Kidney (tissue), 14 donors: ENCODE results near the gene ADH4. TPM values are rescaled to one million over a fixed set of nuclear protein-coding genes. Genes with fewer than 3 reads are reported as not detected.

Experiments
- DNase-seq, 5 donors: peaks; one replicate each; pipeline ENCODE4 v3.0.0-alpha.2; 2013 to 2020
- FAIRE-seq: peaks from 2 replicates; lab custom pipeline; 2012; peaks lifted over from hg19 to GRCh38; lab: Jason Lieb, UNC
- H3K27ac ChIP-seq, 2 donors: one replicate each; pipeline ENCODE4 v1.7.0; 2013; ENCODE audit warnings: low read depth in 2 of 2, low read length in 2 of 2, inconsistent platforms in 1 of 2
- H3K27me3 ChIP-seq: one replicate; pipeline ENCODE4 v1.7.1; 2013; ENCODE audit warnings: low read length, inconsistent platforms; ENCODE audit not compliant: control insufficient read depth, insufficient read depth
- H3K36me3 ChIP-seq, 3 donors: one replicate each; pipeline versions ENCODE4 v1.7.0 to v1.7.1; 2013; ENCODE audit warnings: low read length in 3 of 3, control low read depth in 1 of 3, inconsistent platforms in 1 of 3; ENCODE audit not compliant: insufficient read depth in 3 of 3, control insufficient read depth in 2 of 3
- H3K4me1 ChIP-seq, 3 donors: one replicate each; pipeline versions ENCODE4 v1.7.0 to v1.7.1; 2013; ENCODE audit warnings: low read length in 3 of 3, inconsistent platforms in 1 of 3, low read depth in 1 of 3; ENCODE audit not compliant: control insufficient read depth in 2 of 3, insufficient read depth in 2 of 3
- H3K4me3 ChIP-seq, 3 donors: one replicate each; pipeline versions ENCODE4 v1.7.0 to v1.8.1; 2013; ENCODE audit warnings: low read length in 3 of 3, control low read depth in 1 of 3, inconsistent platforms in 1 of 3
- H3K9ac ChIP-seq, 3 donors: one replicate each; pipeline versions ENCODE4 v1.7.0 to v1.7.1; 2013; ENCODE audit warnings: low read length in 3 of 3, control low read depth in 1 of 3, inconsistent platforms in 1 of 3
- H3K9me3 ChIP-seq, 3 donors: one replicate each; pipeline versions ENCODE4 v1.7.0 to v1.7.1; 2013; ENCODE audit warnings: low read length in 3 of 3, control low read depth in 1 of 3, inconsistent platforms in 1 of 3; ENCODE audit not compliant: control insufficient read depth in 2 of 3, insufficient read depth in 1 of 3
- CTCF ChIP-seq: IDR thresholded peaks from 3 replicates; pipeline ENCODE4 v1.5.1; 2012; ENCODE audit warnings: mild to moderate bottlenecking, moderate library complexity, borderline replicate concordance; ENCODE audit not compliant: insufficient read depth; ENCODE audit errors: extremely low read depth
- intact Hi-C: fragments of 100-400 bp; cut with DNase I; formaldehyde crosslinking; loops from one replicate; pipeline ENCODE4 v1.11.1; 2022
- polyA plus RNA-seq: library from polyadenylated mRNA; stranded (reverse); fragments of 350-450 nt; fragmentation: Illumina TruSeq; extraction: RNeasy Lipid Tissue Mini Kit (QIAGEN cat#74804); gene quantifications from one replicate; pipeline ENCODE4 v1.2.3, GENCODE V29; 2014; ENCODE audit warnings: low read depth, low replicate concordance; ENCODE audit not compliant: insufficient read depth
- total RNA-seq: library from RNA; stranded (reverse); fragmentation: NEBNext Ultra II Directional; extraction: Animal tissue kit (Norgen Biotek cat#: 25700); gene quantifications from one replicate; pipeline ENCODE4 v1.2.1, GENCODE V29; 2021
- donor health status: control.
- donor health status: control.
- donor health status: control.
- donor health status: control.
- donor health status: control.
- donor health status: DM: yes; HTN: yes; CAD: no.
- donor health status: Normal renal cell carcinoma (clear cell type).

ADH4 gene
- total and polyA plus RNA-seq, 2 donors from 2014 or later: 0.52 to 5.9 TPM

DNA sequence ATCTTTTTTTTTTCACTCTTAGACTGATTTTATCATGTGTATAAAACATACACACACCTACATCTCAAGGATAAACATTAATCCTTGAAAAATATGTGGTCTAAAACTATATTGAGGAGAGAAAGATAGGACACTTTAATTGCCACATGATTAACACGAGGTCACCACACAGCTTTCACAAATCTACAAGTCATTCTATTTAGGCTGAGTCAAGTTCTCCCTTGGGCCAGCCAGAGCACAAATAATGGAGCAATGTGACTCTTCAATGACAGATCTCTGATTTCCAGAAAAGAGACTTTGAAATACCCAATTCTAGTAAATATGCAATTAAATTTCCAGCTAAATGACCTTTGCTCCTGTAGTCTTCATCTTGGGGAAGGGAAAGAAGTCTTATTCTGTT is 12.9 kb upstream of the ADH4 start:
- Histone ChIP-seq H3K27ac (peak overlapping the region in 1 of 2 donors; percentile 14), H3K9me3 (no peaks in the 10 kb centered on the region), H3K27me3 (no peaks in the 10 kb centered on the region), H3K4me1 (peaks cover 0 to 10% (median 2%) of the 10 kb centered on the region in 3 donors), H3K9ac (no peak overlapping the region), H3K36me3 (no peaks in the 10 kb centered on the region), H3K4me3 (no peak overlapping the region)
- peak in 2 of 5 donors; percentile 9 to 13 for DNase-seq
- FAIRE-seq: no peak
- intact Hi-C loops: no loop called here
- no peak for TF ChIP-seq CTCF

- intact Hi-C loops: no loop called here
- TF ChIP-seq CTCF: no peak
- FAIRE-seq: no peak
- Histone ChIP-seq H3K27me3 (no peaks in the 10 kb centered on the region), H3K4me3 (no peak overlapping the region), H3K4me1 (peaks cover 0 to 10% (median 2%) of the 10 kb centered on the region in 3 donors), H3K36me3 (no peaks in the 10 kb centered on the region), H3K27ac (no peak overlapping the region), H3K9me3 (no peaks in the 10 kb centered on the region), H3K9ac (no peak overlapping the region)
- DNase-seq: no peak
Observed at GRCh38 chr4:99154658-99155342, 10.7 kb upstream of the ADH4 start.

GRCh38 chr4:99151995-99152394 is 7.9 kb upstream of the ADH4 start:
- no peak for FAIRE-seq
- Histone ChIP-seq H3K4me1 (peaks cover 0 to 3% (median 0%) of the 10 kb centered on the region in 3 donors), H3K9me3 (no peaks in the 10 kb centered on the region), H3K27ac (no peak overlapping the region), H3K4me3 (no peak overlapping the region), H3K36me3 (no peaks in the 10 kb centered on the region), H3K9ac (no peak overlapping the region), H3K27me3 (no peaks in the 10 kb centered on the region)
- intact Hi-C loops: no loop called here
- no peak for TF ChIP-seq CTCF
- DNase-seq: no peak
